ENCODE measurements around the gene MAP2K6. TPM values are rescaled to one million over a fixed set of nuclear protein-coding genes. Genes with fewer than 3 reads are reported as not detected.

MAP2K6 gene
- total and polyA plus RNA-seq, 2 of the 8 experiments (the other 6 are each of a cell fraction or from before 2014, with no cell fraction given) = 11.0 to 44.1 TPM

DNA sequence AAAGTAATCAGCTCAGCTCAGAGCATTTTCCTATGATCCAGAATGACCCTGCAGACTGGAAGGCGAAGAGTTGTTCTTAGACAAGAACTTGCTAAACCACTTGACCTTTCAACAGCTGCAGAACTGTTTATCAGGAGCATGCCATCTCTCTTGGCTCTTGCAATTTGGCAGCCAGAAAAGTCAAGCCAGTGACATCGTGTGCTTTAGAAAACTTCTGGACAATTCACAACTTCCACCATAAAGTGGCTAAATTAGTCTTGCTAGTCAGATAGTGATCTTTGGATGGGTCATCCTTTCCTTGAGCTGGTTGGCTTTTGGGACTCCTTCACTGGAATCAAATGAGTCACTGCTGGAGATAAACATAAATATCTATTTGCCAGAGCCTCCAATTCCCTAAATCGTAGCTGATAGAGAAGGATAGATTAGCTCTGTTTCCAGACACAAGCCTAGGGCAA lies 146.5 kb downstream of the MAP2K6 start (continued):
- TF ChIP-seq FOSL1 (IDR thresholded peaks at IDR 0.05; ENCODE audit: insufficient read depth, low read depth, low read length) (no peak), SP2 (IDR thresholded peaks at IDR 0.05; ENCODE audit: low read length) (no peak)

Measured in H1 (cell line).